AG04450 (cell line): Measurements from ENCODE around the gene IGFALS. TPM values are rescaled to one million over a fixed set of nuclear protein-coding genes. Genes with fewer than 3 reads are reported as not detected.

ENCODE experiments used
- CTCF ChIA-PET: fragments of 300-600, 350-600 bp; formaldehyde crosslinking; extraction: SDS; loops from one replicate; lab custom pipeline; 2022; ENCODE audit warnings: antibody characterized with exemption, inconsistent platforms; lab: Charles Lee
- POLR2A ChIA-PET: fragments of 350-600 bp; formaldehyde crosslinking; extraction: SDS; loops from one replicate; lab custom pipeline; 2021; ENCODE audit warnings: antibody characterized with exemption, inconsistent platforms; lab: Yijun Ruan, JAX
- DNase-seq: peaks from one replicate; pipeline ENCODE4 v3.0.0-alpha.2; 2011; ENCODE audit warnings: low read depth, low spot score
- H3K27ac ChIP-seq: one replicate; pipeline ENCODE4 v1.5.1; 2012; ENCODE audit warnings: low read depth, low read length, control low read depth
- H3K27me3 ChIP-seq: one replicate; pipeline ENCODE4 v1.6.0; 2012; ENCODE audit warnings: low read length; ENCODE audit not compliant: control insufficient read depth, insufficient read depth
- H3K4me3 ChIP-seq: 2 replicates; pipeline ENCODE4 v1.5.1; 2011; ENCODE audit warnings: mild to moderate bottlenecking, low read depth, low read length, control low read depth
- H3K9me3 ChIP-seq: 2 replicates; pipeline ENCODE4 v1.5.1; 2012; ENCODE audit warnings: low read length; ENCODE audit not compliant: control insufficient read depth, insufficient read depth
- CTCF ChIP-seq: IDR thresholded peaks from 2 replicates; pipeline ENCODE4 v1.5.1; 2011; ENCODE audit warnings: low read depth, low read length, control low read depth, inconsistent platforms
- polyA plus RNA-seq: library from polyadenylated mRNA; depleted of rRNA; stranded (reverse); fragments of >200 nt; gene quantifications from 2 replicates; pipeline ENCODE4 v1.2.3, GENCODE V29; 2011

The IGFALS gene
- polyA plus RNA-seq, 1 experiment: not detected

GRCh38 chr16:1772362-1772907 is 21.1 kb downstream of the IGFALS start, which contains the start of gene EME2:
Gene EME2, plus strand, starts transcription at chr16:1772810. Its CDS starts 418 bp downstream, at chr16:1773228.
- no peaks in the 10 kb centered on the region for H3K27me3 ChIP-seq
- POLR2A ChIA-PET: interaction anchor here (0.6 to 1.8 kb wide), 5 partner anchors 8 to 54 kb away, joined by 3 to 17 read pairs (median 5); partner anchors contain the start of genes HAGH, NUBP2 and SPSB3
- peaks cover 6% of the 10 kb centered on the region; the same call in 1 of the 2 replicates for H3K9me3 ChIP-seq
- H3K4me3 ChIP-seq: peak within 1 kb of the TSS; percentile 77
- CTCF ChIA-PET: interaction anchor here (0.9 to 1.2 kb wide), 2 partner anchors 10 to 52 kb away, joined by 3 read pairs; partner anchors contain the start of genes NUBP2 and SPSB3
- peak within 1 kb of the TSS; percentile 39 for H3K27ac ChIP-seq
- DNase-seq: no peak
- no peak for TF ChIP-seq CTCF

- Histone ChIP-seq H3K27ac (peak overlapping the region; percentile 39), H3K9me3 (peaks cover 6% of the 10 kb centered on the region; the same call in 1 of the 2 replicates), H3K27me3 (no peaks in the 10 kb centered on the region), H3K4me3 (peak overlapping the region; percentile 77)
- no peak for TF ChIP-seq CTCF
- CTCF ChIA-PET: interaction anchor here (0.9 to 1.2 kb wide), 2 partner anchors 11 to 52 kb away, joined by 3 read pairs; partner anchors contain the start of genes NUBP2 and SPSB3
- POLR2A ChIA-PET: interaction anchor here (1.8 kb wide), 1 partner anchor 11 kb away, joined by 17 read pairs; the partner anchor contains the start of genes NUBP2 and SPSB3
- no peak for DNase-seq
Observed at GRCh38 chr16:1771864-1772361, 21.6 kb downstream of the IGFALS start.

GRCh38 chr16:1771188-1771863 is 22.2 kb downstream of the IGFALS start, which contains the start of gene NME3:
Gene NME3, minus strand, starts transcription at chr16:1771543. Its CDS starts 9 bp downstream, at chr16:1771534.
- DNase-seq: no peak
- Histone ChIP-seq H3K4me3 (peak within 1 kb of the TSS; percentile 77), H3K27ac (peak within 1 kb of the TSS; percentile 47), H3K9me3 (peaks cover 6% of the 10 kb centered on the region; the same call in 1 of the 2 replicates), H3K27me3 (no peaks in the 10 kb centered on the region)
- TF ChIP-seq CTCF: no peak
- POLR2A ChIA-PET: interaction anchor here (0.6 to 2.1 kb wide), 4 partner anchors 11 to 93 kb away, joined by 3 to 17 read pairs (median 8); partner anchors contain the start of genes FAHD1, HAGH, JPT2 and NUBP2
- CTCF ChIA-PET: interaction anchor here (0.9 kb wide), 1 partner anchor 53 kb away, joined by 3 read pairs; no protein-coding TSS in a partner anchor

GRCh38 chr16:1770328-1771187 is 22.9 kb downstream of the IGFALS start:
- ChIA-PET CTCF (no interaction called here), POLR2A (interaction anchor here (0.6 to 2.1 kb wide), 3 partner anchors 12 to 93 kb away, joined by 3 to 12 read pairs (median 3); partner anchors contain the start of genes FAHD1, HAGH, JPT2 and NUBP2)
- H3K9me3 ChIP-seq: peaks cover 6% of the 10 kb centered on the region; the same call in 1 of the 2 replicates
- peak overlapping the region; percentile 47 for H3K27ac ChIP-seq
- no peak for DNase-seq
- H3K27me3 ChIP-seq: no peaks in the 10 kb centered on the region
- H3K4me3 ChIP-seq: peak overlapping the region; percentile 77
- TF ChIP-seq CTCF: no peak
